Measurements from ENCODE around the gene TWIST2.

Gene TWIST2

DNA sequence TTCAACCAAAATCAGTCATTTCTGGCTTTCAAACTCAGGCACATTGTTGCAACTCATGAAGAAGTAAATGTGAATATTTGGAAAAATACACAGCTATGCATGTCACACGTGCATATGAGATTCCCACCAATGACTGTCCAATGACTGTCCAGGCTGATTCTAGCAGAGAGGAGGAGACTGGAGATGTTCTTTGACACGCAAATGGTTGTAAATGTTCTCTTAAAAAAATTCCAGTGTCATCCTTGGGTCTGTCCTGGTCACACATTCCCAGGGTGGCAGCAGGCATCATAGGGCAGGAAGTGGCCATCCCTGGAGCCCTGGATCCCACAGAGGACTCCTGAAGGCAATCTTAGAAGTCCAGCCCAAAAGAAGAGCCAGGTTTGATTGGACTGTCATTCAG lies 40.9 kb downstream of the TWIST2 start:
- no peaks in the 10 kb centered on the region for H3K27me3 ChIP-seq (ENCODE audit: insufficient read depth, low read length, poor library complexity, severe bottlenecking)

DNA sequence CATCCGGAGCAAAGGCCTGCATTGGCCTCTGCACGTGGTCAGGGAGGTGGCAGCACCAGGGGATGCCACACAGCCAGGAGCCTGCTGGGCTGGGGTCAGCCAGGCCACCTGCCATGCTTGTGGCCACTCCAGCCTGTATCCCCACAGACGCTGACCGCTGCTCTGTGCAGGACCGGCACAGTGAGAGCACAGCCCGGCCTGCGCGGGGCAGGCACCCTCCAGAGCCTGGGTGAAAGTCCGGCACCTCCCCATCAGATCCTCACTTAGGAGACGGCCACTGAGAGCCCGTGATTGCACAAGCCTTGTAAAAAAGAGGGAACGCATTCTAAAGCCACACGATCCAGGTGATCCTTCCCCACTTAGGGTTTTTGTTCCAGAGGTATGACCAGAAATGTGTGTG lies 42.2 kb downstream of the TWIST2 start:
- Histone ChIP-seq H3K4me2 (ENCODE audit: low read depth, low read length, poor library complexity, severe bottlenecking) (no peak overlapping the region), H2AFZ (ENCODE audit: low read length) (no peak overlapping the region), H3K27me3 (ENCODE audit: insufficient read depth, low read length, poor library complexity, severe bottlenecking) (no peaks in the 10 kb centered on the region), H3K36me3 (ENCODE audit: insufficient read depth, low read length) (no peaks in the 10 kb centered on the region), H3K9me3 (ENCODE audit: insufficient read depth, low read depth, low read length) (no peaks in the 10 kb centered on the region), H4K20me1 (ENCODE audit: insufficient read depth, low read length, poor library complexity, severe bottlenecking) (no peaks in the 10 kb centered on the region), H3K9ac (ENCODE audit: low read depth, low read length, poor library complexity, severe bottlenecking) (no peak overlapping the region), H3K9me2 (replicated peaks; ENCODE audit: low read depth, low read length) (no peaks in the 10 kb centered on the region), H3K4me3 (ENCODE audit: low read length, poor library complexity, severe bottlenecking) (no peak overlapping the region), H3F3A (ENCODE audit: low read depth) (no peaks in the 10 kb centered on the region), H3K4me1 (ENCODE audit: insufficient read depth, low read length, poor library complexity, severe bottlenecking) (no peaks in the 10 kb centered on the region), H3K79me2 (ENCODE audit: insufficient read depth, low read length) (no peaks in the 10 kb centered on the region)
- TF ChIP-seq, protein P1, sequence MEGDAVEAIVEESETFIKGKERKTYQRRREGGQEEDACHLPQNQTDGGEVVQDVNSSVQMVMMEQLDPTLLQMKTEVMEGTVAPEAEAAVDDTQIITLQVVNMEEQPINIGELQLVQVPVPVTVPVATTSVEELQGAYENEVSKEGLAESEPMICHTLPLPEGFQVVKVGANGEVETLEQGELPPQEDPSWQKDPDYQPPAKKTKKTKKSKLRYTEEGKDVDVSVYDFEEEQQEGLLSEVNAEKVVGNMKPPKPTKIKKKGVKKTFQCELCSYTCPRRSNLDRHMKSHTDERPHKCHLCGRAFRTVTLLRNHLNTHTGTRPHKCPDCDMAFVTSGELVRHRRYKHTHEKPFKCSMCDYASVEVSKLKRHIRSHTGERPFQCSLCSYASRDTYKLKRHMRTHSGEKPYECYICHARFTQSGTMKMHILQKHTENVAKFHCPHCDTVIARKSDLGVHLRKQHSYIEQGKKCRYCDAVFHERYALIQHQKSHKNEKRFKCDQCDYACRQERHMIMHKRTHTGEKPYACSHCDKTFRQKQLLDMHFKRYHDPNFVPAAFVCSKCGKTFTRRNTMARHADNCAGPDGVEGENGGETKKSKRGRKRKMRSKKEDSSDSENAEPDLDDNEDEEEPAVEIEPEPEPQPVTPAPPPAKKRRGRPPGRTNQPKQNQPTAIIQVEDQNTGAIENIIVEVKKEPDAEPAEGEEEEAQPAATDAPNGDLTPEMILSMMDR (conservative IDR thresholded peaks at IDR 0.05; ENCODE audit: low read length), result no peak
- TF ChIP-seq EZH2phosphoT487 (IDR thresholded peaks at IDR 0.05; ENCODE audit: borderline replicate concordance), result no peak

More for the DNA sequence above, 40.9 kb downstream of the TWIST2 start:
- Histone ChIP-seq H3K4me3 (ENCODE audit: low read length, poor library complexity, severe bottlenecking) (no peak overlapping the region), H3K4me2 (ENCODE audit: low read depth, low read length, poor library complexity, severe bottlenecking) (no peak overlapping the region), H3K36me3 (ENCODE audit: insufficient read depth, low read length) (no peaks in the 10 kb centered on the region), H3K9ac (ENCODE audit: low read depth, low read length, poor library complexity, severe bottlenecking) (no peak overlapping the region), H4K20me1 (ENCODE audit: insufficient read depth, low read length, poor library complexity, severe bottlenecking) (no peaks in the 10 kb centered on the region), H3K79me2 (ENCODE audit: insufficient read depth, low read length) (no peaks in the 10 kb centered on the region), H3K4me1 (ENCODE audit: insufficient read depth, low read length, poor library complexity, severe bottlenecking) (no peaks in the 10 kb centered on the region), H3K9me3 (ENCODE audit: insufficient read depth, low read depth, low read length) (no peaks in the 10 kb centered on the region), H3K9me2 (replicated peaks; ENCODE audit: low read depth, low read length) (no peaks in the 10 kb centered on the region), H3F3A (ENCODE audit: low read depth) (no peaks in the 10 kb centered on the region), H2AFZ (ENCODE audit: low read length) (no peak overlapping the region)
- TF ChIP-seq, protein P1 (conservative IDR thresholded peaks at IDR 0.05; ENCODE audit: low read length), result no peak
- TF ChIP-seq EZH2phosphoT487 (IDR thresholded peaks at IDR 0.05; ENCODE audit: borderline replicate concordance), result no peak

DNA sequence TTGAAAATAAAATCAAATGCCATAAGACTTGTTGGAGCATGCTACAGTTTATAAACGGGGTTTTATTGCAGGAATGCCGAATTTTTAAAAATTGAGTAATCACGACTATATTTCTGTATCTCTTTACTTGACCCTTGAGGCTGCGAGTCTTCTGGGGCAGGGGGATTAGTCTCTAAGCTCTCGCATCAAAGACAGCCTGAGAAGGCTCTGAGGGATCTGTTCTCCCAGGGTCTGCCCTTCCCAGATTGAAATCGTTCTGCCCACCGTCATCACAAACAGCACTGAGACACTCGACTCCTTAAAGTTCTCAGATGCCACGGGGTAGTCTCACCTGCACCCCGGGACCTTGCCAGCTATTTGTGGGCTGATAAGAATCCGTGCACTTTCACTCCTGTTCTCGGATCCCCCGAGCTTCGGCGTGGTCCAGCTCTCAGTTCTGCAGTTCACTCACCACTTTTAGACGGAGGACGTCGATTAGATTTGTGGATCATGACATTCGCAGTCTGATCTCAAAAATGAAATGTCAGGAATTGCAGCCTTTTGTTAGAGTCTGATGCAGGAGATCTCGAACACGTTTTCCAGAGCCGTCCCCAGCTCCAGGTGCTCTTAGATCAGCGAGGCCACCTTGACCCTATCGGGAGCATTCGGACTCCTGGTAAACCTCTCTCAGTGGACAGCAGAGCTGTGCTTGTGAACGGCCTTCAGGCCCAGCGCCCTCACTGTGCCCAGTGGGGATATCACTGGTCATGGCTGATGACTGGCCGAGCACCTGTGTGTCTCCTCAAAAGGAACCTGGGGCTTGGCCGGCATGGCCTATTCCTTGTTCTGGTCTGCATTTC lies 43.0 kb downstream of the TWIST2 start:
- Histone ChIP-seq H3K79me2 (ENCODE audit: insufficient read depth, low read length) (no peaks in the 10 kb centered on the region), H3K4me1 (ENCODE audit: insufficient read depth, low read length, poor library complexity, severe bottlenecking) (no peaks in the 10 kb centered on the region), H3K4me2 (ENCODE audit: low read depth, low read length, poor library complexity, severe bottlenecking) (no peak overlapping the region), H3K9me3 (ENCODE audit: insufficient read depth, low read depth, low read length) (no peaks in the 10 kb centered on the region), H4K20me1 (ENCODE audit: insufficient read depth, low read length, poor library complexity, severe bottlenecking) (no peaks in the 10 kb centered on the region), H3K9ac (ENCODE audit: low read depth, low read length, poor library complexity, severe bottlenecking) (no peak overlapping the region), H3F3A (ENCODE audit: low read depth) (no peaks in the 10 kb centered on the region), H3K4me3 (ENCODE audit: low read length, poor library complexity, severe bottlenecking) (no peak overlapping the region), H3K36me3 (ENCODE audit: insufficient read depth, low read length) (no peaks in the 10 kb centered on the region), H3K9me2 (replicated peaks; ENCODE audit: low read depth, low read length) (no peaks in the 10 kb centered on the region), H3K27me3 (ENCODE audit: insufficient read depth, low read length, poor library complexity, severe bottlenecking) (no peaks in the 10 kb centered on the region), H2AFZ (ENCODE audit: low read length) (no peak overlapping the region)
- TF ChIP-seq, protein P1 (conservative IDR thresholded peaks at IDR 0.05; ENCODE audit: low read length), result no peak
- no peak for TF ChIP-seq EZH2phosphoT487 (IDR thresholded peaks at IDR 0.05; ENCODE audit: borderline replicate concordance)

Data from Loucy (cell line).